Neural crest cell (in vitro differentiated cells): ENCODE measurements around the gene OR11A1. TPM values are rescaled to one million over a fixed set of nuclear protein-coding genes. Genes with fewer than 3 reads are reported as not detected.

Experiments
- DNase-seq: peaks from one replicate; pipeline ENCODE4 v3.0.0; 2021; ENCODE audit warnings: low read depth, mixed read lengths, low spot score
- H3K27ac Mint-ChIP-seq: one replicate; pipeline ENCODE4 v1.8.0; 2021; ENCODE audit warnings: mild to moderate bottlenecking, mixed read lengths; ENCODE audit not compliant: unreplicated experiment
- H3K27me3 Mint-ChIP-seq: 2 replicates; pipeline ENCODE4 v1.8.0; 2021; ENCODE audit warnings: low read depth, mild to moderate bottlenecking, mixed read lengths
- H3K36me3 Mint-ChIP-seq: 2 replicates; pipeline ENCODE4 v1.8.0; 2021; ENCODE audit warnings: low read depth, mild to moderate bottlenecking, mixed read lengths
- H3K4me1 Mint-ChIP-seq: 2 replicates; pipeline ENCODE4 v1.8.0; 2021; ENCODE audit warnings: mixed read lengths
- H3K4me3 Mint-ChIP-seq: one replicate; pipeline ENCODE4 v1.8.0; 2021; ENCODE audit warnings: mild to moderate bottlenecking, mixed read lengths
- H3K9me3 Mint-ChIP-seq: 2 replicates; pipeline ENCODE4 v1.8.0; 2021; ENCODE audit warnings: mixed read lengths
- long read RNA-seq: library from polyadenylated mRNA; unstranded; transcript quantifications from one replicate; pipeline ENCODE4 v2.0.0, GENCODE V29; 2020
- total RNA-seq: library from RNA; stranded (reverse); gene quantifications from 2 replicates; pipeline ENCODE4 v1.2.1, GENCODE V29; 2021
- TF ChIP-seq, protein P1 (sequence below): fragments of 200-600 bp; sonication (generic); conservative IDR thresholded peaks from 2 replicates; pipeline ENCODE4 v1.5.0; 2021; ENCODE audit warnings: antibody characterized with exemption, mild to moderate bottlenecking

The OR11A1 gene, protein sequence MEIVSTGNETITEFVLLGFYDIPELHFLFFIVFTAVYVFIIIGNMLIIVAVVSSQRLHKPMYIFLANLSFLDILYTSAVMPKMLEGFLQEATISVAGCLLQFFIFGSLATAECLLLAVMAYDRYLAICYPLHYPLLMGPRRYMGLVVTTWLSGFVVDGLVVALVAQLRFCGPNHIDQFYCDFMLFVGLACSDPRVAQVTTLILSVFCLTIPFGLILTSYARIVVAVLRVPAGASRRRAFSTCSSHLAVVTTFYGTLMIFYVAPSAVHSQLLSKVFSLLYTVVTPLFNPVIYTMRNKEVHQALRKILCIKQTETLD
- not detected in 2 replicates for total RNA-seq
- long read RNA-seq = 0 reads

DNA sequence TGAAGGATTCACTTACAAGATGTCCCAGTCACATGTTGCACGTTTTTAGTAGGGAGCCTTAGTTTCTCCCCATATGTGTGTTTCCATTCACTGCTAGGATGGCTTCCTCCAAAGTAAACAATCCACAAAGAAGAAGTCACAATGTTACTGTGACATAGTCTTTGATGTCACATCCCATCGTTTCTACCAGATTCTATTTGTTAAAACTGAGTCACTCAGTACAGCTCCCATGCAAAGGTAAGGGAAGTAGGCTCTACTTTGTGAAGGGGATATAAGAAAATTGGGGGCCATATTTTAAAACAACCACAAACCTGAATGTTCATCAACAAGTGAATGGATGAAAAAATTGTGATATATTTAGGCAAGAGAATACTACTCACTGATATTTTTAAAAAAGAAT, at the start of gene OR11A1, which contains the start of gene OR2H1:
Gene OR11A1 (minus strand): TSS at position 101 of the 400 bp plus-strand sequence. CDS start 29,430 bp downstream, outside the sequence.
Gene OR2H1 (plus strand): TSS at position 185 of the 400 bp plus-strand sequence. CDS start 4,615 bp downstream, outside the sequence.
- H3K27ac Mint-ChIP-seq = no peak within 1 kb of the TSS
- DNase-seq = no peak
- no peaks in the 10 kb centered on the region for H3K4me1 Mint-ChIP-seq
- H3K27me3 Mint-ChIP-seq = peaks cover 3% of the 10 kb centered on the region
- no peaks in the 10 kb centered on the region for H3K9me3 Mint-ChIP-seq
- TF ChIP-seq, protein P1, sequence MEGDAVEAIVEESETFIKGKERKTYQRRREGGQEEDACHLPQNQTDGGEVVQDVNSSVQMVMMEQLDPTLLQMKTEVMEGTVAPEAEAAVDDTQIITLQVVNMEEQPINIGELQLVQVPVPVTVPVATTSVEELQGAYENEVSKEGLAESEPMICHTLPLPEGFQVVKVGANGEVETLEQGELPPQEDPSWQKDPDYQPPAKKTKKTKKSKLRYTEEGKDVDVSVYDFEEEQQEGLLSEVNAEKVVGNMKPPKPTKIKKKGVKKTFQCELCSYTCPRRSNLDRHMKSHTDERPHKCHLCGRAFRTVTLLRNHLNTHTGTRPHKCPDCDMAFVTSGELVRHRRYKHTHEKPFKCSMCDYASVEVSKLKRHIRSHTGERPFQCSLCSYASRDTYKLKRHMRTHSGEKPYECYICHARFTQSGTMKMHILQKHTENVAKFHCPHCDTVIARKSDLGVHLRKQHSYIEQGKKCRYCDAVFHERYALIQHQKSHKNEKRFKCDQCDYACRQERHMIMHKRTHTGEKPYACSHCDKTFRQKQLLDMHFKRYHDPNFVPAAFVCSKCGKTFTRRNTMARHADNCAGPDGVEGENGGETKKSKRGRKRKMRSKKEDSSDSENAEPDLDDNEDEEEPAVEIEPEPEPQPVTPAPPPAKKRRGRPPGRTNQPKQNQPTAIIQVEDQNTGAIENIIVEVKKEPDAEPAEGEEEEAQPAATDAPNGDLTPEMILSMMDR = no peak
- no peak within 1 kb of the TSS for H3K4me3 Mint-ChIP-seq
- H3K36me3 Mint-ChIP-seq = no peaks in the 10 kb centered on the region

DNA sequence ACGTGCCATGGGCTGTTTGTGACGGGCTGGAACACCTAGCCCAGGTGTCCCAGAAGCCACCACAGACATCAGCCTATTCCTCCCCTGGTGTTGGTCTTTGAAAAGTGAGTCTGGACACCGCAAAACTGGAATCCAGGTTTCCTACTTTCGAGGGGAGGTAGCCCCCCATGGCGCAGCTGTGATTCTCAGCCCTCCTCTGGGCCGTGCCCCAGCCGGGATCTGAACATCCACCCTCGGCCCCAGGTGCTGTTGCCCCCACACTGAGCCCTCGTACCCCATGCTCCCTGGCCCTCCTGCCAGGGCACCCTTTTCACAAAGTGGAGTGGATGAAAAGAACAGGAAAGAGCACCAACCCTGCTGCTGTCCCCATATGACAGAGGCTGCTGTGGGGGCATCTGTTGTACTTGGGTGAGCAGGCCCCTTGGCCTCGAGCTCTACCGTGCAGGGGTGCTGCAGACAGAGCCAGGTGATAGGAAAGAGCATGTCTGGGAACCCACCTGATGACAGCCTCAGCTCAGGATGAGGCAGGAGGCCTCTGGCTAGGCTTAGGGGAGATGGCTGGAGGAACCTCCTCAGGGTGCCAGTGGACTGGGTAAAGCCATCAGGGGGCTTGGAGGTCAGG, 49.7 kb upstream of the OR11A1 start:
- no peak overlapping the region for H3K4me3 Mint-ChIP-seq
- no peaks in the 10 kb centered on the region for H3K9me3 Mint-ChIP-seq
- no peak overlapping the region for H3K27ac Mint-ChIP-seq
- TF ChIP-seq, protein P1 = no peak
- DNase-seq = no peak
- H3K27me3 Mint-ChIP-seq = peaks cover 5% of the 10 kb centered on the region
- H3K36me3 Mint-ChIP-seq = no peaks in the 10 kb centered on the region
- H3K4me1 Mint-ChIP-seq = peaks cover 14% of the 10 kb centered on the region

GRCh38 chr6:29505808-29506207, 48.9 kb upstream of the OR11A1 start:
- Mint-ChIP-seq H3K4me1 (peaks cover 13% of the 10 kb centered on the region), H3K9me3 (no peaks in the 10 kb centered on the region), H3K27me3 (peaks cover 4% of the 10 kb centered on the region), H3K27ac (no peak overlapping the region), H3K4me3 (no peak overlapping the region), H3K36me3 (no peaks in the 10 kb centered on the region)
- TF ChIP-seq, protein P1 = no peak
- no peak for DNase-seq

- TF ChIP-seq, protein P1 = no peak
- peaks cover 3% of the 10 kb centered on the region for H3K27me3 Mint-ChIP-seq
These were observed 48.1 kb upstream of the OR11A1 start for GRCh38 chr6:29504961-29505360.

GRCh38 chr6:29502597-29502996, 45.7 kb upstream of the OR11A1 start:
- Mint-ChIP-seq H3K4me3 (no peak overlapping the region), H3K27me3 (no peaks in the 10 kb centered on the region), H3K4me1 (no peaks in the 10 kb centered on the region), H3K27ac (no peak overlapping the region), H3K9me3 (no peaks in the 10 kb centered on the region), H3K36me3 (no peaks in the 10 kb centered on the region)
- DNase-seq = no peak
- TF ChIP-seq, protein P1 = no peak

More at GRCh38 chr6:29504961-29505360, 48.1 kb upstream of the OR11A1 start:
- Mint-ChIP-seq H3K9me3 (no peaks in the 10 kb centered on the region), H3K4me3 (no peak overlapping the region), H3K36me3 (no peaks in the 10 kb centered on the region), H3K27ac (no peak overlapping the region), H3K4me1 (peaks cover 4% of the 10 kb centered on the region)
- no peak for DNase-seq
